ENCODE measurements around the gene VEGFA.

The VEGFA gene

DNA sequence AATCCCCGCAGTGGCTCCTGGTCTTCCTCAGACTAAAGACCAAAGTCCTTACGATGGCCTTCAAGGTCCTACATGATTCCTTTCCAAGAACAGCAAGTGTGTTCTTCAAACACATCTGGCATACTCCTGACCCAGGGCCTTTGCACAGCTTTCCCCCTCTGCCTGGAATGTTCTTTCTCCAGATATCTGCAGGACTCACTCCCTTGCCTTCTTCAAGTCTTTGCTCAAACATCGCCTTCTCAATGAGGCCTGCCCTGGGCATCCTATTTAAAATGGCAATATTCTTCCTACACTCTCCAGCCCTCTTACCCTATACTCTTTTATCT, 30.2 kb downstream of the VEGFA start:
- TF ChIP-seq, protein P1, sequence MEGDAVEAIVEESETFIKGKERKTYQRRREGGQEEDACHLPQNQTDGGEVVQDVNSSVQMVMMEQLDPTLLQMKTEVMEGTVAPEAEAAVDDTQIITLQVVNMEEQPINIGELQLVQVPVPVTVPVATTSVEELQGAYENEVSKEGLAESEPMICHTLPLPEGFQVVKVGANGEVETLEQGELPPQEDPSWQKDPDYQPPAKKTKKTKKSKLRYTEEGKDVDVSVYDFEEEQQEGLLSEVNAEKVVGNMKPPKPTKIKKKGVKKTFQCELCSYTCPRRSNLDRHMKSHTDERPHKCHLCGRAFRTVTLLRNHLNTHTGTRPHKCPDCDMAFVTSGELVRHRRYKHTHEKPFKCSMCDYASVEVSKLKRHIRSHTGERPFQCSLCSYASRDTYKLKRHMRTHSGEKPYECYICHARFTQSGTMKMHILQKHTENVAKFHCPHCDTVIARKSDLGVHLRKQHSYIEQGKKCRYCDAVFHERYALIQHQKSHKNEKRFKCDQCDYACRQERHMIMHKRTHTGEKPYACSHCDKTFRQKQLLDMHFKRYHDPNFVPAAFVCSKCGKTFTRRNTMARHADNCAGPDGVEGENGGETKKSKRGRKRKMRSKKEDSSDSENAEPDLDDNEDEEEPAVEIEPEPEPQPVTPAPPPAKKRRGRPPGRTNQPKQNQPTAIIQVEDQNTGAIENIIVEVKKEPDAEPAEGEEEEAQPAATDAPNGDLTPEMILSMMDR (conservative IDR thresholded peaks at IDR 0.05; ENCODE audit: low read length): no peak
- no peak for TF ChIP-seq EZH2phosphoT487 (IDR thresholded peaks at IDR 0.05; ENCODE audit: borderline replicate concordance)
- Histone ChIP-seq H3K27me3 (ENCODE audit: insufficient read depth, low read length, poor library complexity, severe bottlenecking) (no peaks in the 10 kb centered on the region), H3K4me1 (ENCODE audit: insufficient read depth, low read length, poor library complexity, severe bottlenecking) (peaks cover 26% of the 10 kb centered on the region), H3K4me3 (ENCODE audit: low read length, poor library complexity, severe bottlenecking) (no peak overlapping the region), H3K36me3 (ENCODE audit: insufficient read depth, low read length) (no peaks in the 10 kb centered on the region), H4K20me1 (ENCODE audit: insufficient read depth, low read length, poor library complexity, severe bottlenecking) (no peaks in the 10 kb centered on the region), H2AFZ (ENCODE audit: low read length) (peak overlapping the region; percentile 64; the same call in 1 of the 2 replicates), H3K9me3 (ENCODE audit: insufficient read depth, low read depth, low read length) (no peaks in the 10 kb centered on the region), H3F3A (ENCODE audit: low read depth) (no peaks in the 10 kb centered on the region), H3K9me2 (replicated peaks; ENCODE audit: low read depth, low read length) (no peaks in the 10 kb centered on the region), H3K79me2 (ENCODE audit: insufficient read depth, low read length) (no peaks in the 10 kb centered on the region), H3K9ac (ENCODE audit: low read depth, low read length, poor library complexity, severe bottlenecking) (peak overlapping the region; percentile 35), H3K4me2 (ENCODE audit: low read depth, low read length, poor library complexity, severe bottlenecking) (peak overlapping the region; percentile 28)

DNA sequence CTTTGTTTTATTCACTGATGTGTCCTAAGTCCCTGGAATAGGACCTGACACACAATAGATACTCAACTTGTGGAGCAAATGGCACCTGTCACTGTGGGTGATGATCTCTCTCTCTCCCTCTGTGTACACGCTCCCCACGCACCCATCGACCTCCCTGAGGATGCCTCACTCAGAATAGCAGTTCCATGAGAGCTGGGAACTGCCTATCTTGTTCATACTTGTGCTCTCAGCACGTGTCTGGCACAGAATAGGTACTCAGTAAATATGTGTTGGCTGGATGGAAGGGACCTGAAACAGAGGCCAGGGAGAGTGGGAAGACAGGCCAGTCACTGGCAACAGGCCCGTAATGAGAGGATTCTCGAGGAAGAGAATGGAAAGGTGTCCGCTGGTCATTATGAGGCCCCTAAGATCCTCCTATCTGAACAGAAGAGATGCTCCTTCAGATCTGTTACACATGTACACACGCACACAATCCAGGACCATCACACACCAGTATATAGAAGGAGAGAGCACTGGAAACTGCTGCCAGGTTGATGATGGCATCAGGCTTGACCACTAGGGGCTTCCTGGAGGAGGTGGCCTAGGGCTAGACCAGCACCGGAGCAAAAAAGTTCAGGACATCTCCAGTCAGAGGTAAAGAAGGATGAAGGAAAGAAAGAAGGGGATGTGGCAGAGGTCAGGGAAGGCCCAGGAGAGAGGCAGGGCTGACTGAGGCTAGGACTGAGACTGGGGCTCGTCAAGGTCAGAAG, 30.9 kb downstream of the VEGFA start:
- peaks cover 26% of the 10 kb centered on the region for H3K4me1 ChIP-seq (ENCODE audit: insufficient read depth, low read length, poor library complexity, severe bottlenecking)
- H3K9me3 ChIP-seq (ENCODE audit: insufficient read depth, low read depth, low read length): no peaks in the 10 kb centered on the region
- no peak overlapping the region for H3K4me2 ChIP-seq (ENCODE audit: low read depth, low read length, poor library complexity, severe bottlenecking)
- no peaks in the 10 kb centered on the region for H4K20me1 ChIP-seq (ENCODE audit: insufficient read depth, low read length, poor library complexity, severe bottlenecking)
- H3K36me3 ChIP-seq (ENCODE audit: insufficient read depth, low read length): no peaks in the 10 kb centered on the region
- H2AFZ ChIP-seq (ENCODE audit: low read length): no peak overlapping the region
- no peaks in the 10 kb centered on the region for H3F3A ChIP-seq (ENCODE audit: low read depth)
- TF ChIP-seq, protein P1 (conservative IDR thresholded peaks at IDR 0.05; ENCODE audit: low read length): no peak; the same call in 1 of the 2 replicates
- TF ChIP-seq EZH2phosphoT487 (IDR thresholded peaks at IDR 0.05; ENCODE audit: borderline replicate concordance): no peak
- no peaks in the 10 kb centered on the region for H3K27me3 ChIP-seq (ENCODE audit: insufficient read depth, low read length, poor library complexity, severe bottlenecking)
- no peaks in the 10 kb centered on the region for H3K79me2 ChIP-seq (ENCODE audit: insufficient read depth, low read length)
- no peak overlapping the region for H3K4me3 ChIP-seq (ENCODE audit: low read length, poor library complexity, severe bottlenecking)
- H3K9ac ChIP-seq (ENCODE audit: low read depth, low read length, poor library complexity, severe bottlenecking): no peak overlapping the region
- H3K9me2 ChIP-seq (replicated peaks; ENCODE audit: low read depth, low read length): no peaks in the 10 kb centered on the region

DNA sequence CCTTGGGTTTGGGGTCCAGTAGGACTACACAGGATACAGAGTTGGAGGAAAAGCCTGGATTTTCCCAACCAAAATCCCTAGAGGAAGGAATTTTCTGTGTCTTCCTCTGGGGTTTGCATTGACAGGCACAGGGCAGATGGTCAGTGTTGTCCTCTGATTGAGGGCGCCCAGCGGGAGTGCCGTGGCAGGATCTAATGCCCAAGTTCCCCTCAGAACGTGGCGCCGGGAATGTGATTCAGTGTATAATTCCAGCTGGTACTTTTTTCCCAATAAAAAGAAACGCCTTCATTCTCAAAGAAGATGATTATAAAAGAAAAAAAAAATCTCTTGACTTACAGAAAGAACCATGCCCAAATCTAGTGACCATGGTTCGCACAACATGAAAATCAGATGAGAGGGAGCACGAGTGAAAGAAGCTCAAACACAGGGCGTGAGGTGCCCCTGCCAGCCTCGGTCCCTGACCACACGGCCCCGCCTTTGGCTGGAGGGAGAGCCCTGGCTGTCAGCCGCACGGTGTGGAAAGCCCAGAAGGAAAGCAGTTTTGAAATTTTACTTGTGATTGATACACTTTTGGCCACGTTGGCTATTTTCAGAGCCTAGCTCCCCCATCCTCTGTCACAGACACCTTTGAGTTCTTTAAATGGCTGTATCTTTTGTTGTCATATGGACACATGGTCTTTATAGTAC, 31.6 kb downstream of the VEGFA start:
- Histone ChIP-seq H3K36me3 (ENCODE audit: insufficient read depth, low read length) (no peaks in the 10 kb centered on the region), H4K20me1 (ENCODE audit: insufficient read depth, low read length, poor library complexity, severe bottlenecking) (no peaks in the 10 kb centered on the region), H3F3A (ENCODE audit: low read depth) (no peaks in the 10 kb centered on the region), H2AFZ (ENCODE audit: low read length) (no peak overlapping the region), H3K9me2 (replicated peaks; ENCODE audit: low read depth, low read length) (no peaks in the 10 kb centered on the region), H3K4me2 (ENCODE audit: low read depth, low read length, poor library complexity, severe bottlenecking) (no peak overlapping the region), H3K4me1 (ENCODE audit: insufficient read depth, low read length, poor library complexity, severe bottlenecking) (peaks cover 26% of the 10 kb centered on the region), H3K9ac (ENCODE audit: low read depth, low read length, poor library complexity, severe bottlenecking) (no peak overlapping the region), H3K79me2 (ENCODE audit: insufficient read depth, low read length) (no peaks in the 10 kb centered on the region), H3K9me3 (ENCODE audit: insufficient read depth, low read depth, low read length) (no peaks in the 10 kb centered on the region), H3K4me3 (ENCODE audit: low read length, poor library complexity, severe bottlenecking) (no peak overlapping the region), H3K27me3 (ENCODE audit: insufficient read depth, low read length, poor library complexity, severe bottlenecking) (no peaks in the 10 kb centered on the region)
- TF ChIP-seq, protein P1 (conservative IDR thresholded peaks at IDR 0.05; ENCODE audit: low read length): no peak
- no peak for TF ChIP-seq EZH2phosphoT487 (IDR thresholded peaks at IDR 0.05; ENCODE audit: borderline replicate concordance)

All from Loucy (cell line).